IMR-90 (cell line): ENCODE measurements around the gene CD99L2. TPM values are rescaled to one million over a fixed set of nuclear protein-coding genes. Genes with fewer than 3 reads are reported as not detected.
"Not testable (repeated sequence)": the region's sequence is repeated elsewhere in the genome, so short reads cannot be mapped to it uniquely, and the experiment has no call there.

Experiments
- ATAC-seq: fragments of 200-7000 bp; cut with Tn5 transposase; 2 replicates; pipeline ENCODE4 v1.9.1; 2020; ENCODE audit warnings: low read depth, mild to moderate bottlenecking, moderate library complexity
- BruUV-seq: library from RNA; stranded (reverse); fragments of 400-500 nt; replicated peaks from 2 replicates; lab custom pipeline; 2021; lab: Mats Ljungman, UMichigan
- CTCF ChIA-PET: fragments of 300-600 bp; formaldehyde crosslinking; extraction: SDS; loops from one replicate; lab custom pipeline; 2021; ENCODE audit warnings: antibody characterized with exemption; lab: Yijun Ruan, JAX
- POLR2A ChIA-PET: fragments of 300-600 bp; sonication (Branson Sonifier 250); formaldehyde crosslinking; loops from one replicate; lab custom pipeline; 2022; ENCODE audit warnings: antibody characterized with exemption; ENCODE audit not compliant: unreplicated experiment; lab: Charles Lee
- DNase-seq: peaks from one replicate; pipeline ENCODE4 v3.0.0; 2013
- H2AFZ ChIP-seq: replicated peaks from 2 replicates; pipeline ENCODE3; 2013; ENCODE audit warnings: low read length, mild to moderate bottlenecking; ENCODE audit not compliant: poor library complexity
- H2AK5ac ChIP-seq: 2 replicates; pipeline ENCODE4 v1.6.1; 2013; ENCODE audit warnings: low read depth, low read length, inconsistent platforms
- H2AK9ac ChIP-seq: replicated peaks from 2 replicates; pipeline ENCODE3; 2013; ENCODE audit warnings: mild to moderate bottlenecking, low read depth, low read length, moderate library complexity; ENCODE audit not compliant: poor library complexity
- H2BK120ac ChIP-seq: 2 replicates; pipeline ENCODE4 v1.6.1; 2013; ENCODE audit warnings: low read depth, low read length, inconsistent platforms
- H2BK15ac ChIP-seq: 3 replicates; pipeline ENCODE4 v1.6.1; 2013; ENCODE audit warnings: low read depth, low read length, inconsistent platforms
- H2BK20ac ChIP-seq: 2 replicates; pipeline ENCODE4 v1.6.1; 2013; ENCODE audit warnings: low read depth, mild to moderate bottlenecking, inconsistent platforms, low read length, moderate library complexity
- H2BK5ac ChIP-seq: 2 replicates; pipeline ENCODE4 v1.6.1; 2013; ENCODE audit warnings: mild to moderate bottlenecking, low read depth, low read length, inconsistent platforms; ENCODE audit not compliant: poor library complexity, severe bottlenecking
- H3K14ac ChIP-seq: replicated peaks from 2 replicates; pipeline ENCODE4 v1.6.1; 2013; ENCODE audit warnings: low read depth, low read length, inconsistent platforms
- H3K18ac ChIP-seq: 2 replicates; pipeline ENCODE4 v1.6.1; 2013; ENCODE audit warnings: low read depth, low read length, control low read depth
- H3K23ac ChIP-seq: 2 replicates; pipeline ENCODE4 v1.6.1; 2013; ENCODE audit warnings: low read depth, low read length, inconsistent platforms
- H3K27ac ChIP-seq: 2 replicates; pipeline ENCODE4 v1.5.1; 2013; ENCODE audit warnings: mild to moderate bottlenecking, control low read depth, low read length; ENCODE audit not compliant: insufficient read depth
- H3K27me3 ChIP-seq: 2 replicates; pipeline ENCODE4 v1.6.1; 2013; ENCODE audit warnings: low read length; ENCODE audit not compliant: control insufficient read depth, insufficient read depth
- H3K36me3 ChIP-seq: 2 replicates; pipeline ENCODE4 v1.6.1; 2013; ENCODE audit warnings: low read length, mixed read lengths; ENCODE audit not compliant: control insufficient read depth, insufficient read depth
- H3K4ac ChIP-seq: 2 replicates; pipeline ENCODE4 v1.6.1; 2013; ENCODE audit warnings: low read depth, low read length, inconsistent platforms
- H3K4me1 ChIP-seq: 2 replicates; pipeline ENCODE4 v1.6.1; 2013; ENCODE audit warnings: low read length, mixed read lengths; ENCODE audit not compliant: control insufficient read depth, insufficient read depth
- H3K4me2 ChIP-seq: 2 replicates; pipeline ENCODE4 v1.6.1; 2013; ENCODE audit warnings: low read depth, mild to moderate bottlenecking, control low read depth, low read length, moderate library complexity
- H3K4me3 ChIP-seq: 2 replicates; pipeline ENCODE4 v1.5.1; 2013; ENCODE audit warnings: low read depth, mild to moderate bottlenecking, control low read depth, low read length, moderate library complexity; ENCODE audit not compliant: insufficient read depth
- H3K56ac ChIP-seq: 2 replicates; pipeline ENCODE4 v1.6.1; 2013; ENCODE audit warnings: low read length, inconsistent platforms; ENCODE audit not compliant: insufficient read depth; ENCODE audit errors: extremely low read depth
- H3K79me1 ChIP-seq, 2 experiments: 2 replicates each; pipeline ENCODE4 v1.6.1; 2013; ENCODE audit warnings: low read length in 2 of 2, inconsistent platforms in 1 of 2, low read depth in 1 of 2
- H3K9ac ChIP-seq: 2 replicates; pipeline ENCODE4 v1.6.1; 2013; ENCODE audit warnings: low read depth, low read length, control low read depth
- H3K9me1 ChIP-seq: 2 replicates; pipeline ENCODE4 v1.6.1; 2013; ENCODE audit warnings: low read length, inconsistent platforms; ENCODE audit not compliant: insufficient read depth
- H3K9me3 ChIP-seq: 2 replicates; pipeline ENCODE4 v1.6.1; 2013; ENCODE audit warnings: low read length; ENCODE audit not compliant: control insufficient read depth, insufficient read depth
- H4K20me1 ChIP-seq: 2 replicates; pipeline ENCODE4 v1.6.1; 2013; ENCODE audit warnings: low read length, inconsistent platforms; ENCODE audit not compliant: insufficient read depth
- H4K5ac ChIP-seq: 2 replicates; pipeline ENCODE4 v1.6.1; 2013; ENCODE audit warnings: mild to moderate bottlenecking, low read depth, low read length, control low read depth
- H4K8ac ChIP-seq, 2 experiments: 2 replicates each; pipeline ENCODE4 v1.6.1; 2013; ENCODE audit warnings: low read depth in 2 of 2, low read length in 2 of 2, control low read depth in 1 of 2, inconsistent platforms in 1 of 2
- H4K91ac ChIP-seq: 2 replicates; pipeline ENCODE4 v1.6.1; 2013; ENCODE audit warnings: low read depth, low read length, inconsistent platforms; ENCODE audit not compliant: insufficient read depth
- CTCF ChIP-seq: conservative IDR thresholded peaks from 2 replicates; pipeline ENCODE4 v1.5.1; 2012; ENCODE audit warnings: mild to moderate bottlenecking, low read depth, low read length, improper control_type of control experiment
- WGBS, 2 experiments: methylation state at CpG; one replicate each; pipeline versions ENCODE4 v1.1.5 to v1.1.7; 2013; ENCODE audit warnings: missing lambda C conversion rate in 2 of 2; ENCODE audit not compliant: insufficient read length in 1 of 2; ENCODE audit errors: extremely low coverage in 2 of 2; 5-methylcytosine and 5-hydroxymethylcytosine counted together
- dilution Hi-C: fragments of 300-500 bp; cut with HindIII; formaldehyde crosslinking; loops from one replicate; pipeline ENCODE4 v1.14.3; 2018; ENCODE audit warnings: low sequenced_read_pairs; ENCODE audit not compliant: unreplicated experiment
- in situ Hi-C: fragments of 300-500 bp; cut with MboI; formaldehyde crosslinking; loops from 3 replicates; pipeline ENCODE4 v1.14.3; 2019; ENCODE audit warnings: low sequenced_read_pairs, inconsistent platforms, mixed read lengths
- intact Hi-C: fragments of 100-400 bp; cut with micrococcal nuclease; formaldehyde crosslinking; loops from 2 replicates; pipeline ENCODE4 v1.10.0; 2022
- polyA plus RNA-seq, 3 experiments: library from polyadenylated mRNA; depleted of rRNA; stranded (reverse); fragments of >200 nt; gene quantifications; 2 replicates each; pipeline ENCODE4 v1.2.3, GENCODE V29; 2012; ENCODE audit warnings: low replicate concordance in 1 of 3
- total RNA-seq: library from RNA; depleted of rRNA; stranded (reverse); fragments of >200 nt; gene quantifications from 2 replicates; pipeline ENCODE4 v1.2.3, GENCODE V29; 2012

The CD99L2 gene
- total and polyA plus RNA-seq, 2 of the 4 experiments (the other 2 are of a cell fraction) = 17.4 to 41.4 TPM

GRCh38 chrX:150879855-150880807, 18.3 kb downstream of the CD99L2 start (continued):
- TF ChIP-seq CTCF = no peak

GRCh38 chrX:150875621-150876020, 22.8 kb downstream of the CD99L2 start:
- H3K9me3 ChIP-seq, H3K9me1 ChIP-seq, H3K36me3 ChIP-seq, H2AK9ac ChIP-seq, H2AFZ ChIP-seq, H3K4me1 ChIP-seq, H3K4ac ChIP-seq, H3K23ac ChIP-seq, POLR2A ChIA-PET, H4K20me1 ChIP-seq, H3K18ac ChIP-seq, H3K27ac ChIP-seq, DNase-seq, H4K5ac ChIP-seq, BruUV-seq, dilution Hi-C loops, H3K9ac ChIP-seq, H3K27me3 ChIP-seq, H2AK5ac ChIP-seq, H3K56ac ChIP-seq, H2BK5ac ChIP-seq, H3K79me1 ChIP-seq, in situ Hi-C loops, H2BK15ac ChIP-seq, H3K4me3 ChIP-seq, H2BK20ac ChIP-seq, H2BK120ac ChIP-seq, H3K4me2 ChIP-seq, intact Hi-C loops, H4K91ac ChIP-seq, CTCF ChIA-PET, ATAC-seq, H4K8ac ChIP-seq, H3K14ac ChIP-seq: not testable (repeated sequence)
- no CpG with 5 or more reads among the region's 2 CpGs for WGBS, 2 experiments
